NT2/D1 (cell line): ENCODE measurements around the gene SDCBP2.

ENCODE experiments used
- SUZ12 ChIP-seq: IDR thresholded peaks from 2 replicates; pipeline ENCODE4 v1.6.1; 2011; ENCODE audit not compliant: insufficient read length, insufficient read depth; ENCODE audit errors: extremely low read depth
- ZNF274 ChIP-seq: IDR thresholded peaks from 2 replicates; pipeline ENCODE4 v1.6.1; 2011; ENCODE audit warnings: mild to moderate bottlenecking, low read depth, low read length

- TF ChIP-seq ZNF274: no peak
- TF ChIP-seq SUZ12: no peak
Measured at GRCh38 chr20:1373036-1373435, 44.1 kb upstream of the SDCBP2 start.
